Breast epithelium (tissue), 4 donors: ENCODE results near the gene ANKRA2. TPM values are rescaled to one million over a fixed set of nuclear protein-coding genes. Genes with fewer than 3 reads are reported as not detected.

Experiments
- DNase-seq, 2 donors: peaks; one replicate each; pipeline ENCODE4 v3.0.0-alpha.2; 2019; ENCODE audit warnings: low spot score in 2 of 2
- H3K27ac ChIP-seq, 2 donors: fragments of 200-600 bp; sonication (generic) in 1 of 2; one replicate each; pipeline ENCODE4 v1.5.1; 2016 to 2019; ENCODE audit warnings: mild to moderate bottlenecking in 1 of 2
- H3K27me3 ChIP-seq, 2 donors: fragments of 200-600 bp; sonication (generic) in 1 of 2; one replicate each; pipeline versions ENCODE4 v1.5.1 to v1.6.0; 2017 to 2019; ENCODE audit warnings: control low read depth in 1 of 2, mild to moderate bottlenecking in 1 of 2
- H3K36me3 ChIP-seq: fragments of 200-600 bp; one replicate; pipeline ENCODE4 v1.5.1; 2019
- H3K4me1 ChIP-seq, 2 donors: fragments of 200-600 bp; sonication (generic); one replicate each; pipeline ENCODE4 v1.5.1; 2016 to 2019; ENCODE audit warnings: control low read depth in 1 of 2
- H3K4me3 ChIP-seq, 3 donors: fragments of 200-600 bp; sonication (generic); 1 replicate in 2 of 3; 2 replicates in 1 of 3; pipeline ENCODE4 v1.5.1; 2016 to 2019; ENCODE audit warnings: mild to moderate bottlenecking in 3 of 3, moderate library complexity in 2 of 3
- H3K9me3 ChIP-seq, 2 donors: fragments of 200-600 bp; sonication (generic) in 1 of 2; one replicate each; pipeline ENCODE4 v1.5.1; 2016 to 2019; ENCODE audit warnings: control low read depth in 1 of 2
- POLR2A ChIP-seq: fragments of 450-650 bp; IDR thresholded peaks from one replicate; pipeline ENCODE4 v1.6.1; 2016; ENCODE audit warnings: antibody characterized with exemption, mild to moderate bottlenecking, moderate library complexity
- POLR2AphosphoS5 ChIP-seq, 3 donors: sonication (generic); formaldehyde crosslinking; IDR thresholded peaks; one replicate each; pipeline ENCODE4 v1.6.1; 2017; ENCODE audit warnings: antibody characterized with exemption in 3 of 3
- intact Hi-C: fragments of 100-400 bp; cut with DNase I; formaldehyde crosslinking; loops from one replicate; pipeline ENCODE4 v1.15.1; 2023; ENCODE audit warnings: low total_unique reads
- total RNA-seq, 3 donors: library from RNA; depleted of rRNA; stranded (reverse); fragments of >200 nt; gene quantifications; one replicate each; pipeline ENCODE4 v1.1.0, GENCODE V29; 2016
- TF ChIP-seq, protein P1 (sequence below), 3 donors: fragments of 450-650 bp; IDR thresholded peaks; one replicate each; pipeline ENCODE4 v1.5.1; 2016 to 2017; ENCODE audit warnings: antibody characterized with exemption in 3 of 3, mild to moderate bottlenecking in 3 of 3, moderate library complexity in 3 of 3

ANKRA2 gene
- total RNA-seq, 3 donors from 2014 or later, result 28.8 to 83.9 (median 44.2) TPM

DNA sequence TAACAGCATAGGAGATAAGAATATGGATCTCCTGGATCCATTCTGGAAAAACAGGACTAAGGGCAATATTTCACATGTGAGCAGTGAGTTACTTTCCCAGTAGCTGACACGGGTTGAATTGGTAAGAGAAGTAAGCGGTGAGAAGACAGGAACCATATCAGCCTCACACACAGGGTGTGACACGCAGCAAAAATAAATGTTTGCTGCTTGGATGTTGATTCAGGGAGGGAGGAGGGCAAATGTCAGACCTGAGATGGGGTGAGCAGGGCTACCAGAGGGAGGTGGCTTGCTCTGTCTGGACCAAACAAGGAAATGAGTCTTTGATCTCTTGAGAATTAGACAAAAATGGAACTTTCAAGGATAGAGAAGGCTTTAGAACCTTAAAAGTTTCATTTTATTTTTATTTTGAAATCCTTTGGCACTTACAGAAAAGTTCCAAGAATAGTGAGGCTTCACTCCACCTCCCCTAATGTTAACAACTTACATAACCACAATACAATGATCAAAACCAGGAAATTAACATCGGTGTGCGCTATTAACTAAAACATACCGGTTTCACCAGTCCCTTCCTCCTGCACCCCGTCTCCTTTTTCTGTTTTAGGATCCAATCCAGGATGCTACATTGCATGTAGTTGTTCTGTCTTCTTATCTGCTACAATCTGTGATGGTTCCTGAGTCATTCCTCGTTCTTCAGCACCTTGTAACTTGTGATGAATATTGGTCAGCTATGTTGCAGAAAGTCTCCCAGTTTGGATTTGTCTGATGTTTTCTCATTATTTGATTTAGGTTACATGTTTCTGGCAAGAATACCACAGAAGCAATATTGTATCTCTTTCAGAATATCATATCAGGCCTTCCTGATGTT lies 40.0 kb upstream of the ANKRA2 start:
- H3K9me3 ChIP-seq, result peaks cover 0 to 10% of the 10 kb centered on the region in 2 donors
- no peak for DNase-seq
- H3K27ac ChIP-seq, result no peak overlapping the region
- H3K36me3 ChIP-seq, result no peaks in the 10 kb centered on the region
- no peaks in the 10 kb centered on the region for H3K27me3 ChIP-seq
- H3K4me3 ChIP-seq, result no peak overlapping the region
- TF ChIP-seq, protein P1, sequence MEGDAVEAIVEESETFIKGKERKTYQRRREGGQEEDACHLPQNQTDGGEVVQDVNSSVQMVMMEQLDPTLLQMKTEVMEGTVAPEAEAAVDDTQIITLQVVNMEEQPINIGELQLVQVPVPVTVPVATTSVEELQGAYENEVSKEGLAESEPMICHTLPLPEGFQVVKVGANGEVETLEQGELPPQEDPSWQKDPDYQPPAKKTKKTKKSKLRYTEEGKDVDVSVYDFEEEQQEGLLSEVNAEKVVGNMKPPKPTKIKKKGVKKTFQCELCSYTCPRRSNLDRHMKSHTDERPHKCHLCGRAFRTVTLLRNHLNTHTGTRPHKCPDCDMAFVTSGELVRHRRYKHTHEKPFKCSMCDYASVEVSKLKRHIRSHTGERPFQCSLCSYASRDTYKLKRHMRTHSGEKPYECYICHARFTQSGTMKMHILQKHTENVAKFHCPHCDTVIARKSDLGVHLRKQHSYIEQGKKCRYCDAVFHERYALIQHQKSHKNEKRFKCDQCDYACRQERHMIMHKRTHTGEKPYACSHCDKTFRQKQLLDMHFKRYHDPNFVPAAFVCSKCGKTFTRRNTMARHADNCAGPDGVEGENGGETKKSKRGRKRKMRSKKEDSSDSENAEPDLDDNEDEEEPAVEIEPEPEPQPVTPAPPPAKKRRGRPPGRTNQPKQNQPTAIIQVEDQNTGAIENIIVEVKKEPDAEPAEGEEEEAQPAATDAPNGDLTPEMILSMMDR (IDR thresholded peaks at IDR 0.05), result no peak
- TF ChIP-seq POLR2AphosphoS5 (IDR thresholded peaks at IDR 0.05) (no peak), POLR2A (no peak)
- peaks cover 0 to 6% of the 10 kb centered on the region in 2 donors for H3K4me1 ChIP-seq
- intact Hi-C loops, result no loop called here

- Histone ChIP-seq H3K4me3 (no peak overlapping the region), H3K36me3 (no peaks in the 10 kb centered on the region), H3K27ac (no peak overlapping the region), H3K27me3 (no peaks in the 10 kb centered on the region), H3K4me1 (peaks cover 0 to 6% of the 10 kb centered on the region in 2 donors), H3K9me3 (peaks cover 0 to 10% of the 10 kb centered on the region in 2 donors)
- no peak for DNase-seq
- intact Hi-C loops, result no loop called here
- TF ChIP-seq POLR2AphosphoS5 (IDR thresholded peaks at IDR 0.05) (no peak), POLR2A (no peak)
- TF ChIP-seq, protein P1 (IDR thresholded peaks at IDR 0.05), result no peak
These were observed 38.6 kb upstream of the ANKRA2 start for GRCh38 chr5:73603998-73604397.

DNA sequence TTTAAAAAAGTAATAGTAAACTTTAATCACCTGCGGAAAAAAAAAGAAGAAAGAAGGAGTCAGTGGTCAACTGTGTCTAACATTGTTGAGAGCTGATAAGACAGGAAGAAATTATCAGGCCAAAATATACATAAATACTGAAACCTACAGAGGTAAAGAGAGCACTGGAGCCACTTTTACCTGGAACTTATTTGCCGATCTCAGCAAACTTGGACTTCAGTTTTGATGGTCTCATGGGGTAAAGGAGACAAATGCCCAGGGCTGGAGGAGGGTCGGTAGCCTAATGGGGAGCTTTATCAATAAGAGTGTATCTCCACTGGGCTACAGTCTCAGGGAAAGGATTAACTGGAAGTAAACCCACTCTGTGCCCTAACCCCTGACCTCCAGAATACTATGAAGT lies 33.9 kb upstream of the ANKRA2 start:
- Histone ChIP-seq H3K36me3 (no peaks in the 10 kb centered on the region), H3K27ac (no peak overlapping the region), H3K9me3 (peaks cover 0 to 10% of the 10 kb centered on the region in 2 donors), H3K4me1 (no peaks in the 10 kb centered on the region), H3K4me3 (no peak overlapping the region), H3K27me3 (no peaks in the 10 kb centered on the region)
- TF ChIP-seq POLR2A (no peak), POLR2AphosphoS5 (IDR thresholded peaks at IDR 0.05) (no peak)
- TF ChIP-seq, protein P1 (IDR thresholded peaks at IDR 0.05), result no peak
- intact Hi-C loops, result no loop called here
- no peak for DNase-seq

GRCh38 chr5:73596705-73597328 lies 31.4 kb upstream of the ANKRA2 start:
- no peak for DNase-seq
- no peaks in the 10 kb centered on the region for H3K4me1 ChIP-seq
- intact Hi-C loops, result no loop called here

More at GRCh38 chr5:73596705-73597328, 31.4 kb upstream of the ANKRA2 start:
- H3K36me3 ChIP-seq, result no peaks in the 10 kb centered on the region
- no peak overlapping the region for H3K4me3 ChIP-seq
- no peak overlapping the region for H3K27ac ChIP-seq
- H3K9me3 ChIP-seq, result peaks cover 0 to 4% of the 10 kb centered on the region in 2 donors
- no peaks in the 10 kb centered on the region for H3K27me3 ChIP-seq
- no peak for TF ChIP-seq POLR2A
- no peak for TF ChIP-seq POLR2AphosphoS5 (IDR thresholded peaks at IDR 0.05)
- TF ChIP-seq, protein P1 (IDR thresholded peaks at IDR 0.05), result peak; percentile 20 to 31 (median 24)
